HCT116 (cell line): ENCODE data around the gene GALE. TPM values are rescaled to one million over a fixed set of nuclear protein-coding genes. Genes with fewer than 3 reads are reported as not detected.

Experiments used
- ATAC-seq: fragments of 200-7000 bp; cut with Tn5 transposase; 2 replicates; pipeline ENCODE4 v1.9.1; 2020; ENCODE audit warnings: mild to moderate bottlenecking, moderate library complexity
- BruUV-seq: library from RNA; stranded (reverse); fragments of 400-500 nt; replicated peaks from 2 replicates; lab custom pipeline; 2021; lab: Mats Ljungman, UMichigan
- CTCF ChIA-PET: fragments of 300-600 bp; sonication (Branson Sonifier 250); formaldehyde crosslinking; loops from one replicate; lab custom pipeline; 2021; ENCODE audit warnings: antibody characterized with exemption; lab: Charles Lee
- POLR2A ChIA-PET: fragments of 300-600, 350-600 bp; sonication (Branson Sonifier 250); formaldehyde crosslinking; loops from one replicate; lab custom pipeline; 2021; ENCODE audit warnings: antibody characterized with exemption; lab: Charles Lee
- RAD21 ChIA-PET, 2 experiments: fragments of 300-600 bp; sonication (Branson Sonifier 250); formaldehyde crosslinking; loops; one replicate each; lab custom pipeline; 2023; ENCODE audit warnings: low total read pairs in 2 of 2; ENCODE audit not compliant: uncharacterized antibody in 2 of 2, unreplicated experiment in 2 of 2, low non-redundant PET in 1 of 2; lab: Charles Lee
- DNase-seq: peaks from one replicate; pipeline ENCODE4 v3.0.0-alpha.2; 2010; ENCODE audit warnings: low read depth, low spot score
- H2AFZ ChIP-seq: fragments of 200-600 bp; shearing (Covaris generic), sonication (generic); 2 replicates; pipeline ENCODE4 v1.6.1; 2017; ENCODE audit warnings: low read depth, mixed run types, mixed read lengths, antibody characterized with exemption, low read length; ENCODE audit not compliant: poor library complexity, severe bottlenecking
- H3K27ac ChIP-seq: 2 replicates; pipeline ENCODE4 v1.5.1; 2012; ENCODE audit warnings: low read depth, low read length
- H3K27me3 ChIP-seq: fragments of 200-600 bp; sonication (generic); 2 replicates; pipeline ENCODE4 v1.6.1; 2016; ENCODE audit warnings: mixed run types, low read length, mixed read lengths; ENCODE audit not compliant: insufficient read depth
- H3K36me3 ChIP-seq, 2 experiments: fragments of 200-500 bp in 1 of 2; fragments of 200-600 bp in 1 of 2; sonication (Bioruptor generic) in 1 of 2; sonication (generic) in 1 of 2; 2 replicates each; pipeline versions ENCODE4 v1.5.1 to v1.6.1; 2014 to 2016; ENCODE audit warnings: low read length in 2 of 2, inconsistent platforms in 1 of 2, mixed read lengths in 1 of 2, mixed run types in 1 of 2; ENCODE audit not compliant: insufficient read depth in 2 of 2, control insufficient read depth in 1 of 2
- H3K4me1 ChIP-seq, 2 experiments: fragments of 200-600 bp in 1 of 2; sonication (generic) in 1 of 2; 2 replicates each; pipeline versions ENCODE4 v1.5.1 to v1.6.1; 2012 to 2017; ENCODE audit warnings: low read length in 2 of 2, inconsistent platforms in 1 of 2, mild to moderate bottlenecking in 1 of 2, mixed read lengths in 1 of 2, mixed run types in 1 of 2, moderate library complexity in 1 of 2; ENCODE audit not compliant: insufficient read depth in 2 of 2, control insufficient read depth in 1 of 2
- H3K4me2 ChIP-seq: fragments of 200-600 bp; sonication (generic); 2 replicates; pipeline ENCODE4 v1.6.1; 2017; ENCODE audit warnings: mixed run types, low read length, mixed read lengths
- H3K4me3 ChIP-seq, 2 experiments: fragments of 200-600 bp in 1 of 2; sonication (generic) in 1 of 2; replicated peaks in 1 of 2; 2 replicates each; pipeline ENCODE4 v1.5.1; 2011 to 2016; ENCODE audit warnings: low read length in 2 of 2, control low read depth in 1 of 2, low read depth in 1 of 2, mild to moderate bottlenecking in 1 of 2, mixed read lengths in 1 of 2, mixed run types in 1 of 2
- H3K79me2 ChIP-seq: fragments of 200-600 bp; sonication (generic); 2 replicates; pipeline ENCODE4 v1.6.1; 2017; ENCODE audit warnings: mild to moderate bottlenecking, mixed run types, low read length, moderate library complexity, mixed read lengths; ENCODE audit not compliant: insufficient read depth
- H3K9ac ChIP-seq: fragments of 200-600 bp; sonication (generic); 2 replicates; pipeline ENCODE4 v1.6.1; 2016; ENCODE audit warnings: low read length, mixed read lengths
- H3K9me2 ChIP-seq: fragments of 200-600 bp; sonication (generic), shearing (Covaris generic); 2 replicates; pipeline ENCODE4 v1.6.1; 2017; ENCODE audit warnings: mixed run types, mild to moderate bottlenecking, moderate library complexity; ENCODE audit not compliant: insufficient read depth
- H3K9me3 ChIP-seq, 2 experiments: fragments of 200-500 bp in 1 of 2; fragments of 200-600 bp in 1 of 2; sonication (Bioruptor generic) in 1 of 2; sonication (generic) in 1 of 2; 2 replicates each; pipeline ENCODE4 v1.6.1; 2014 to 2017; ENCODE audit warnings: low read length in 2 of 2, mixed read lengths in 2 of 2, inconsistent platforms in 1 of 2, low read depth in 1 of 2, mild to moderate bottlenecking in 1 of 2, mixed run types in 1 of 2, moderate library complexity in 1 of 2; ENCODE audit not compliant: control insufficient read depth in 1 of 2, insufficient read depth in 1 of 2
- H4K20me1 ChIP-seq: fragments of 200-600 bp; sonication (generic), shearing (Covaris generic); 2 replicates; pipeline ENCODE4 v1.6.1; 2017; ENCODE audit warnings: mixed run types, mild to moderate bottlenecking, moderate library complexity; ENCODE audit not compliant: insufficient read depth
- CEBPB ChIP-seq: IDR thresholded peaks from 2 replicates; pipeline ENCODE4 v1.6.1; 2012; ENCODE audit warnings: low read depth
- CTCF ChIP-seq, 3 experiments: fragments of 200-600 bp in 1 of 3; sonication (generic) in 1 of 3; IDR thresholded peaks in 2 of 3; conservative IDR thresholded peaks in 1 of 3; 2 replicates each; pipeline ENCODE4 v1.5.1; 2012 to 2017; ENCODE audit warnings: low read depth in 2 of 3, low read length in 2 of 3, antibody characterized with exemption in 1 of 3, borderline replicate concordance in 1 of 3, control low read depth in 1 of 3, mild to moderate bottlenecking in 1 of 3, mixed read lengths in 1 of 3, mixed run types in 1 of 3, moderate library complexity in 1 of 3; ENCODE audit not compliant: insufficient read depth in 1 of 3
- EGR1 ChIP-seq: IDR thresholded peaks from 2 replicates; pipeline ENCODE4 v1.6.1; 2012; ENCODE audit warnings: low read depth
- ELF1 ChIP-seq: IDR thresholded peaks from 2 replicates; pipeline ENCODE4 v1.6.1; 2012; ENCODE audit warnings: low read depth, borderline replicate concordance
- JUND ChIP-seq: IDR thresholded peaks from 2 replicates; pipeline ENCODE4 v1.6.1; 2012
- MAX ChIP-seq: IDR thresholded peaks from 2 replicates; pipeline ENCODE4 v1.6.1; 2012
- POLR2A ChIP-seq: IDR thresholded peaks from 2 replicates; pipeline ENCODE4 v1.7.0; 2011; ENCODE audit warnings: borderline replicate concordance; ENCODE audit not compliant: insufficient read depth, insufficient read length; ENCODE audit errors: extremely low read depth
- SIN3A ChIP-seq: IDR thresholded peaks from 2 replicates; pipeline ENCODE4 v1.6.1; 2012; ENCODE audit warnings: low read depth
- SP1 ChIP-seq: IDR thresholded peaks from 2 replicates; pipeline ENCODE4 v1.6.1; 2012; ENCODE audit warnings: low read depth
- SRF ChIP-seq: IDR thresholded peaks from 2 replicates; pipeline ENCODE4 v1.6.1; 2012; ENCODE audit warnings: low read depth
- TCF7L2 ChIP-seq: IDR thresholded peaks from 2 replicates; pipeline ENCODE4 v1.7.0; 2011; ENCODE audit warnings: borderline replicate concordance, inconsistent platforms; ENCODE audit not compliant: insufficient read depth, insufficient read length; ENCODE audit errors: extremely low read depth
- intact Hi-C: fragments of 100-400 bp; cut with micrococcal nuclease; formaldehyde crosslinking; loops from 2 replicates; pipeline ENCODE4 v1.10.0; 2022
- total RNA-seq: library from RNA; stranded (reverse); gene quantifications from one replicate; pipeline ENCODE4 v1.2.1, GENCODE V29; 2021; ENCODE audit not compliant: unreplicated experiment
- TF ChIP-seq, protein P1 (sequence below): IDR thresholded peaks from 2 replicates; pipeline ENCODE4 v1.6.1; 2012
- TF ChIP-seq, protein P2 (sequence below): IDR thresholded peaks from 2 replicates; pipeline ENCODE4 v1.6.1; 2012; ENCODE audit warnings: low read depth

Gene GALE
- total RNA-seq, 1 experiment from 2014 or later, result 114 TPM

DNA sequence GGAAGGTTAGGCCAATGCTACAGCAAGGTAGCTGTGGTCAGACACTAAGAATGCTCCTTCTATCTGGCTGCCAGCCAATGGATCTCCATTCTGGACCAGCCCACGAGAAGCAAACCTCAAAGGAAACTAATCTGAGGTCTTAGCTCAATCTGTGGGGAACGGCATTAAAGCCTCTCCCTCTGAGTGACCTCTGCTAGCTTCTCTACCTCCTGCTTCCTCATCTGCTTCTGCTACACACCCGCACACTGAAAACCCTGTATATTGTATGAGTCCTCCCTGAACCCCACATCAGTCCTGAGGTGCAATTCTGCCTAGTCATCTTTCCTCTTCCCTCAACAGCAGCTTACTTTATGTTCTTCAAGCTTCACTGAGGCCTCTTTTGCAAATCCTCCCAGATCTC is 6.9 kb upstream of the GALE start:
- ChIA-PET POLR2A (interaction anchor here (1.2 kb wide), 1 partner anchor 30 kb away, joined by 4 read pairs; the partner anchor contains the start of gene PITHD1), RAD21 (interaction anchor here (0.6 kb wide), 2 partner anchors 29 to 30 kb away, joined by 3 read pairs; partner anchors contain the start of gene PITHD1 (in 1 of the 2)), CTCF (no interaction called here)
- Histone ChIP-seq H3K4me2 (no peak overlapping the region), H3K27me3 (no peaks in the 10 kb centered on the region), H3K9ac (no peak overlapping the region), H3K9me3 (no peaks in the 10 kb centered on the region), H3K79me2 (no peaks in the 10 kb centered on the region), H3K27ac (no peak overlapping the region), H2AFZ (no peak overlapping the region), H3K9me2 (no peaks in the 10 kb centered on the region), H3K4me3 (no peak overlapping the region), H4K20me1 (no peaks in the 10 kb centered on the region), H3K36me3 (0 out of 4 replicates have a peak, but pooled peaks cover 0 to 2% of the 10 kb centered on the region in 2 experiments), H3K4me1 (peaks cover 6 to 15% of the 10 kb centered on the region in 2 experiments; a peak in 2 of 4 replicates)
- DNase-seq, result no peak
- BruUV-seq, result no TSS peak
- ATAC-seq, result no peak
- TF ChIP-seq, protein P1, sequence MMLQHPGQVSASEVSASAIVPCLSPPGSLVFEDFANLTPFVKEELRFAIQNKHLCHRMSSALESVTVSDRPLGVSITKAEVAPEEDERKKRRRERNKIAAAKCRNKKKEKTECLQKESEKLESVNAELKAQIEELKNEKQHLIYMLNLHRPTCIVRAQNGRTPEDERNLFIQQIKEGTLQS, result no peak
- TF ChIP-seq SP1 (no peak), CEBPB (no peak), MAX (no peak), JUND (no peak), POLR2A (no peak), ELF1 (no peak), EGR1 (no peak), SIN3A (no peak), TCF7L2 (no peak), SRF (no peak), CTCF (IDR thresholded peaks at IDR 0.05 in 2 of 3, conservative IDR thresholded peaks at IDR 0.05 in 1 of 3; ENCODE audit: borderline replicate concordance in 1 of 3, insufficient read depth in 1 of 3, low read depth in 2 of 3, low read length in 2 of 3) (no peak)
- TF ChIP-seq, protein P2, sequence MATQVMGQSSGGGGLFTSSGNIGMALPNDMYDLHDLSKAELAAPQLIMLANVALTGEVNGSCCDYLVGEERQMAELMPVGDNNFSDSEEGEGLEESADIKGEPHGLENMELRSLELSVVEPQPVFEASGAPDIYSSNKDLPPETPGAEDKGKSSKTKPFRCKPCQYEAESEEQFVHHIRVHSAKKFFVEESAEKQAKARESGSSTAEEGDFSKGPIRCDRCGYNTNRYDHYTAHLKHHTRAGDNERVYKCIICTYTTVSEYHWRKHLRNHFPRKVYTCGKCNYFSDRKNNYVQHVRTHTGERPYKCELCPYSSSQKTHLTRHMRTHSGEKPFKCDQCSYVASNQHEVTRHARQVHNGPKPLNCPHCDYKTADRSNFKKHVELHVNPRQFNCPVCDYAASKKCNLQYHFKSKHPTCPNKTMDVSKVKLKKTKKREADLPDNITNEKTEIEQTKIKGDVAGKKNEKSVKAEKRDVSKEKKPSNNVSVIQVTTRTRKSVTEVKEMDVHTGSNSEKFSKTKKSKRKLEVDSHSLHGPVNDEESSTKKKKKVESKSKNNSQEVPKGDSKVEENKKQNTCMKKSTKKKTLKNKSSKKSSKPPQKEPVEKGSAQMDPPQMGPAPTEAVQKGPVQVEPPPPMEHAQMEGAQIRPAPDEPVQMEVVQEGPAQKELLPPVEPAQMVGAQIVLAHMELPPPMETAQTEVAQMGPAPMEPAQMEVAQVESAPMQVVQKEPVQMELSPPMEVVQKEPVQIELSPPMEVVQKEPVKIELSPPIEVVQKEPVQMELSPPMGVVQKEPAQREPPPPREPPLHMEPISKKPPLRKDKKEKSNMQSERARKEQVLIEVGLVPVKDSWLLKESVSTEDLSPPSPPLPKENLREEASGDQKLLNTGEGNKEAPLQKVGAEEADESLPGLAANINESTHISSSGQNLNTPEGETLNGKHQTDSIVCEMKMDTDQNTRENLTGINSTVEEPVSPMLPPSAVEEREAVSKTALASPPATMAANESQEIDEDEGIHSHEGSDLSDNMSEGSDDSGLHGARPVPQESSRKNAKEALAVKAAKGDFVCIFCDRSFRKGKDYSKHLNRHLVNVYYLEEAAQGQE, result no peak
- intact Hi-C loops, result no loop called here
